H1 (cell line): ENCODE measurements around the gene CD52. TPM values are rescaled to one million over a fixed set of nuclear protein-coding genes. Genes with fewer than 3 reads are reported as not detected.
A peak's percentile ranks its signal among the peaks of the same experiment; 100 is the strongest.

ENCODE experiments used
- CTCF ChIA-PET: fragments of 300-600 bp; sonication (Branson Sonifier 250); formaldehyde crosslinking; loops from one replicate; lab custom pipeline; 2021; ENCODE audit not compliant: partially characterized antibody; lab: Charles Lee
- POLR2A ChIA-PET: fragments of 300-600 bp; sonication (Branson Sonifier 250); formaldehyde crosslinking; loops from one replicate; lab custom pipeline; 2021; ENCODE audit warnings: inconsistent platforms; ENCODE audit not compliant: partially characterized antibody; lab: Charles Lee
- DNase-seq, 2 experiments: peaks; one replicate each; pipeline versions ENCODE4 v3.0.0 to v3.0.0-alpha.2; 2010 to 2022; ENCODE audit warnings: low spot score in 2 of 2, low read depth in 1 of 2, mixed read lengths in 1 of 2
- FAIRE-seq: peaks from 2 replicates; lab custom pipeline; 2011; peaks lifted over from hg19 to GRCh38; lab: Jason Lieb, UNC
- H2AFZ ChIP-seq: 2 replicates; pipeline ENCODE4 v1.8.1; 2012; ENCODE audit warnings: low read length, inconsistent platforms
- H2AK5ac ChIP-seq: 2 replicates; pipeline ENCODE4 v1.6.1; 2013; ENCODE audit warnings: low read depth, low read length
- H2BK120ac ChIP-seq: replicated peaks from 2 replicates; pipeline ENCODE3; 2013; ENCODE audit warnings: low read depth, low read length, inconsistent platforms
- H2BK12ac ChIP-seq: 2 replicates; pipeline ENCODE4 v1.6.1; 2013; ENCODE audit warnings: low read depth, low read length
- H2BK15ac ChIP-seq: 2 replicates; pipeline ENCODE4 v1.6.1; 2013; ENCODE audit warnings: low read length
- H2BK20ac ChIP-seq: 2 replicates; pipeline ENCODE4 v1.6.1; 2013; ENCODE audit warnings: low read length
- H2BK5ac ChIP-seq: 2 replicates; pipeline ENCODE4 v1.6.1; 2013; ENCODE audit warnings: low read depth, low read length
- H3K14ac ChIP-seq: 2 replicates; pipeline ENCODE4 v1.6.1; 2013; ENCODE audit warnings: inconsistent platforms; ENCODE audit not compliant: insufficient read length
- H3K18ac ChIP-seq: 2 replicates; pipeline ENCODE4 v1.6.1; 2013; ENCODE audit warnings: low read length; ENCODE audit errors: extremely low read depth
- H3K23ac ChIP-seq: 2 replicates; pipeline ENCODE4 v1.6.1; 2013; ENCODE audit warnings: inconsistent platforms; ENCODE audit not compliant: insufficient read length
- H3K23me2 ChIP-seq: 2 replicates; pipeline ENCODE4 v1.6.1; 2013; ENCODE audit warnings: low read depth, low read length
- H3K27ac ChIP-seq: 2 replicates; pipeline ENCODE4 v1.6.1; 2011; ENCODE audit warnings: low read depth, low read length, inconsistent platforms
- H3K27me3 ChIP-seq, 4 experiments: replicated peaks in 1 of 4; 1 replicate in 1 of 4; 2 replicates in 3 of 4; pipeline versions ENCODE4 v1.6.1 to v1.8.1; 2011 to 2013; ENCODE audit warnings: low read length in 3 of 4, mild to moderate bottlenecking in 3 of 4, inconsistent platforms in 2 of 4, mixed read lengths in 2 of 4, moderate library complexity in 1 of 4; ENCODE audit not compliant: control insufficient read depth in 3 of 4, insufficient read depth in 3 of 4; ENCODE audit errors: extremely low read depth in 1 of 4
- H3K36me3 ChIP-seq, 4 experiments: 2 replicates each; pipeline versions ENCODE4 v1.6.1 to v1.8.1; 2011 to 2013; ENCODE audit warnings: mild to moderate bottlenecking in 4 of 4, low read length in 3 of 4, moderate library complexity in 2 of 4, control low read depth in 1 of 4, inconsistent platforms in 1 of 4; ENCODE audit not compliant: insufficient read depth in 4 of 4, control insufficient read depth in 2 of 4
- H3K4ac ChIP-seq: replicated peaks from 2 replicates; pipeline ENCODE3; 2013; ENCODE audit warnings: low read length, low read depth, mixed read lengths, inconsistent platforms; ENCODE audit not compliant: insufficient read length
- H3K4me1 ChIP-seq, 4 experiments: replicated peaks in 1 of 4; 1 replicate in 1 of 4; 2 replicates in 3 of 4; pipeline versions ENCODE4 v1.6.1 to v1.8.1; 2011 to 2013; ENCODE audit warnings: low read length in 3 of 4, inconsistent platforms in 2 of 4, mixed read lengths in 1 of 4; ENCODE audit not compliant: insufficient read depth in 4 of 4, control insufficient read depth in 3 of 4
- H3K4me2 ChIP-seq, 2 experiments: 2 replicates each; pipeline versions ENCODE4 v1.6.1 to v1.8.1; 2011 to 2013; ENCODE audit warnings: low read depth in 2 of 2, low read length in 2 of 2, control low read depth in 1 of 2, inconsistent platforms in 1 of 2, mild to moderate bottlenecking in 1 of 2; ENCODE audit not compliant: insufficient read depth in 1 of 2
- H3K4me3 ChIP-seq, 4 experiments: fragments of 200-600, 300-600 bp in 1 of 4; sonication (generic), shearing (Covaris generic), sonication (Bioruptor Twin) in 1 of 4; 2 replicates each; pipeline versions ENCODE4 v1.5.1 to v1.8.1; 2011 to 2016; ENCODE audit warnings: low read length in 4 of 4, low read depth in 3 of 4, control low read depth in 2 of 4, inconsistent platforms in 2 of 4, mild to moderate bottlenecking in 2 of 4, mixed read lengths in 1 of 4, moderate library complexity in 1 of 4; ENCODE audit not compliant: insufficient read depth in 2 of 4; ENCODE audit errors: extremely low read depth in 1 of 4
- H3K56ac ChIP-seq: replicated peaks from 2 replicates; pipeline ENCODE3; 2013; ENCODE audit warnings: low read depth, mild to moderate bottlenecking, mixed read lengths, low read length, inconsistent platforms; ENCODE audit not compliant: insufficient read length
- H3K79me1 ChIP-seq: 2 replicates; pipeline ENCODE4 v1.6.1; 2013; ENCODE audit warnings: low read depth, low read length, control low read depth
- H3K79me2 ChIP-seq, 2 experiments: 2 replicates each; pipeline versions ENCODE4 v1.6.1 to v1.8.1; 2012 to 2013; ENCODE audit warnings: low read length in 2 of 2, mild to moderate bottlenecking in 2 of 2, inconsistent platforms in 1 of 2; ENCODE audit not compliant: insufficient read depth in 2 of 2, control insufficient read depth in 1 of 2
- H3K9ac ChIP-seq, 4 experiments: replicated peaks in 1 of 4; 1 replicate in 1 of 4; 2 replicates in 3 of 4; pipeline versions ENCODE4 v1.6.1 to v1.8.1; 2011 to 2013; ENCODE audit warnings: low read depth in 3 of 4, low read length in 3 of 4, control low read depth in 2 of 4, mild to moderate bottlenecking in 2 of 4, moderate library complexity in 2 of 4, inconsistent platforms in 1 of 4; ENCODE audit errors: extremely low read depth in 1 of 4
- H3K9me3 ChIP-seq, 2 experiments: 2 replicates each; pipeline versions ENCODE4 v1.6.1 to v1.8.1; 2012 to 2013; ENCODE audit warnings: mild to moderate bottlenecking in 2 of 2, moderate library complexity in 2 of 2, control low read depth in 1 of 2, inconsistent platforms in 1 of 2, low read depth in 1 of 2, low read length in 1 of 2, mixed read lengths in 1 of 2; ENCODE audit not compliant: insufficient read depth in 2 of 2
- H4K20me1 ChIP-seq, 2 experiments: replicated peaks in 1 of 2; 2 replicates each; pipeline versions ENCODE3 to v1.8.1; 2011 to 2013; ENCODE audit warnings: inconsistent platforms in 2 of 2, low read length in 2 of 2, mild to moderate bottlenecking in 1 of 2; ENCODE audit not compliant: insufficient read depth in 2 of 2, control insufficient read depth in 1 of 2
- H4K5ac ChIP-seq: 2 replicates; pipeline ENCODE4 v1.6.1; 2013; ENCODE audit warnings: low read length, low read depth, mixed read lengths, inconsistent platforms; ENCODE audit not compliant: insufficient read length
- H4K8ac ChIP-seq: 2 replicates; pipeline ENCODE4 v1.8.0; 2013; ENCODE audit warnings: mild to moderate bottlenecking, moderate library complexity, low read length, inconsistent platforms; ENCODE audit not compliant: insufficient read depth; ENCODE audit errors: extremely low read depth
- H4K91ac ChIP-seq: replicated peaks from 2 replicates; pipeline ENCODE3; 2013; ENCODE audit warnings: low read length, mixed read lengths, inconsistent platforms; ENCODE audit not compliant: insufficient read length
- ASH2L ChIP-seq: fragments of 200-600, 300-600 bp; sonication (generic); IDR thresholded peaks from one replicate; pipeline ENCODE4 v1.7.1; 2017; ENCODE audit warnings: low read length
- ATF3 ChIP-seq: IDR thresholded peaks from 2 replicates; pipeline ENCODE4 v1.6.1; 2011; ENCODE audit warnings: low read depth, mild to moderate bottlenecking, low read length; ENCODE audit not compliant: insufficient read depth
- CEBPB ChIP-seq: IDR thresholded peaks from 2 replicates; pipeline ENCODE4 v1.6.1; 2012; ENCODE audit warnings: low read depth, low read length
- MAX ChIP-seq: IDR thresholded peaks from 2 replicates; pipeline ENCODE4 v1.6.1; 2012; ENCODE audit warnings: inconsistent platforms
- RAD21 ChIP-seq, 2 experiments: IDR thresholded peaks in 1 of 2; conservative IDR thresholded peaks in 1 of 2; 2 replicates each; pipeline ENCODE4 v1.6.1; 2011; ENCODE audit warnings: low read depth in 2 of 2, low read length in 2 of 2, improper control_type of control experiment in 1 of 2, inconsistent platforms in 1 of 2, mild to moderate bottlenecking in 1 of 2, moderate library complexity in 1 of 2
- RBBP5 ChIP-seq: IDR thresholded peaks from 2 replicates; pipeline ENCODE4 v1.7.1; 2012; ENCODE audit warnings: low read depth, mild to moderate bottlenecking, inconsistent platforms, low read length, moderate library complexity, borderline replicate concordance
- TCF12 ChIP-seq: IDR thresholded peaks from 2 replicates; pipeline ENCODE4 v1.6.1; 2011; ENCODE audit warnings: low read depth, mild to moderate bottlenecking, low read length
- USF2 ChIP-seq: IDR thresholded peaks from 2 replicates; pipeline ENCODE4 v1.6.1; 2011; ENCODE audit warnings: low read length, improper control_type of control experiment
- WGBS, 2 experiments: shearing (Covaris generic) in 1 of 2; methylation state at CpG; one replicate each; pipeline versions ENCODE4 v1.1.6 to v1.1.7; 2013 to 2015; ENCODE audit warnings: low lambda C conversion rate in 2 of 2, mixed read lengths in 2 of 2, inconsistent platforms in 1 of 2, low coverage in 1 of 2, missing lambda C conversion rate in 1 of 2; ENCODE audit not compliant: insufficient replicate concordance in 2 of 2, insufficient coverage in 1 of 2, insufficient read length in 1 of 2; ENCODE audit errors: extremely low coverage in 1 of 2, missing lambda C conversion rate in 1 of 2; 5-methylcytosine and 5-hydroxymethylcytosine counted together
- polyA plus RNA-seq, 7 experiments: library from polyadenylated mRNA; depleted of rRNA in 3 of 7; stranded (reverse) in 5 of 7; unstranded in 2 of 7; fragments of >200 nt in 5 of 7; fragments of 200-250 nt in 2 of 7; gene quantifications; 1 replicate in 5 of 7; 2 replicates in 1 of 7; 4 replicates in 1 of 7; pipeline versions ENCODE4 v1.2.1 to v1.2.3, GENCODE V29; 2011 to 2013; ENCODE audit warnings: missing spikeins in 2 of 7, mixed read lengths in 2 of 7
- total RNA-seq: library from RNA; stranded (reverse); fragmentation: NEBNext Ultra II Directional; extraction: Animal tissue kit (Norgen Biotek cat#: 25700); gene quantifications from 2 replicates; pipeline ENCODE4 v1.2.1, GENCODE V29; 2021

Gene CD52
- total and polyA plus RNA-seq, 2 of the 8 experiments (the other 6 are each of a cell fraction or from before 2014, with no cell fraction given), result 2.4 to 3.1 TPM

- H3K4me1 ChIP-seq, result peaks cover 0 to 5% (median 2%) of the 10 kb centered on the region in 4 experiments; a peak in 3 of 7 replicates
- no peaks in the 10 kb centered on the region for H3K9me3 ChIP-seq
- peak within 1 kb of the TSS; percentile 66 for H3K56ac ChIP-seq
- H4K8ac ChIP-seq, result peak within 1 kb of the TSS; percentile 73; the same call in 1 of the 2 replicates
- no peak within 1 kb of the TSS for H2BK120ac ChIP-seq
- POLR2A ChIA-PET, result interaction anchor here (1.3 to 4.6 kb wide), 6 partner anchors 11 to 109 kb away, joined by 3 to 29 read pairs (median 4); partner anchors contain the start of genes CD52 and LIN28A
- peak within 1 kb of the TSS; percentile 56 to 97 for H3K4me2 ChIP-seq
- peak; percentile 68 for FAIRE-seq
- H3K4ac ChIP-seq, result no peak within 1 kb of the TSS
- no peak within 1 kb of the TSS for H3K23ac ChIP-seq
- no peak within 1 kb of the TSS for H2BK20ac ChIP-seq
- H2AK5ac ChIP-seq, result no peak within 1 kb of the TSS
- peak within 1 kb of the TSS; percentile 95; the same call in 1 of the 2 replicates for H2BK15ac ChIP-seq
- H4K5ac ChIP-seq, result peak within 1 kb of the TSS; percentile 48
- no peaks in the 10 kb centered on the region for H3K36me3 ChIP-seq
- peak within 1 kb of the TSS; percentile 75 for H3K27ac ChIP-seq
- no peaks in the 10 kb centered on the region for H3K79me1 ChIP-seq
- 4% methylated on average over 46 of the region's 51 CpGs; no CpG with 5 or more reads in 1 of the 2 experiments for WGBS, 2 experiments
- H3K23me2 ChIP-seq, result peaks cover 9% of the 10 kb centered on the region
- H2AFZ ChIP-seq, result peak within 1 kb of the TSS; percentile 98
- no peaks in the 10 kb centered on the region for H4K20me1 ChIP-seq
- 0 out of 2 replicates have a peak within 1 kb of the TSS, but pooled peaks have one; percentile 79 for H2BK12ac ChIP-seq
- H4K91ac ChIP-seq, result no peak within 1 kb of the TSS
- peak within 1 kb of the TSS; percentile 52; the same call in 1 of the 2 replicates for H2BK5ac ChIP-seq
- CTCF ChIA-PET, result interaction anchor here (0.6 to 57.0 kb wide), 4 partner anchors 10 to 92 kb away, joined by 3 to 1530 read pairs (median 776); partner anchors contain the start of genes CD52, SH3BGRL3 and UBXN11
- DNase-seq, result peak; percentile 78 to 91
- no peaks in the 10 kb centered on the region for H3K79me2 ChIP-seq
- H3K18ac ChIP-seq, result no peak within 1 kb of the TSS
- H3K9ac ChIP-seq, result peak within 1 kb of the TSS in 3 of 4 experiments; percentile 74 to 89 (median 84); a peak in 6 of 7 replicates
- H3K14ac ChIP-seq, result no peak within 1 kb of the TSS
- H3K4me3 ChIP-seq, result peak within 1 kb of the TSS; percentile 52 to 98 (median 96)
- no peaks in the 10 kb centered on the region for H3K27me3 ChIP-seq
- TF ChIP-seq ASH2L, result no peak
- TF ChIP-seq MAX, result 0 out of 2 replicates have a peak, but pooled peaks have one; percentile 20
- no peak for TF ChIP-seq RAD21 (IDR thresholded peaks at IDR 0.05 in 1 of 2, conservative IDR thresholded peaks at IDR 0.05 in 1 of 2; ENCODE audit: low read depth in 2 of 2, low read length in 2 of 2)
- no peak; the same call in 1 of the 2 replicates for TF ChIP-seq CEBPB
- no peak for TF ChIP-seq RBBP5
- TF ChIP-seq USF2, result no peak
- TF ChIP-seq TCF12, result no peak
- no peak for TF ChIP-seq ATF3
Observed at GRCh38 chr1:26306290-26307229, 11.2 kb upstream of the CD52 start, which contains the start of gene UBXN11. Gene UBXN11 (minus strand): TSS chr1:26306636. CDS start chr1:26302883, 3,753 bp downstream.
